OCI-LY3 (cell line): ENCODE data around the gene NR3C2.

Experiments used
- H2AFZ ChIP-seq: fragments of 200-600, 300-600 bp; shearing (Covaris generic); 2 replicates; pipeline ENCODE4 v1.6.0; 2014; ENCODE audit warnings: antibody characterized with exemption, low read depth, low read length
- H3K27ac ChIP-seq: fragments of 200-600, 300-600 bp; sonication (generic); 2 replicates; pipeline ENCODE4 v1.5.1; 2014; ENCODE audit warnings: mild to moderate bottlenecking, low read length, moderate library complexity, mixed read lengths
- H3K27me3 ChIP-seq: fragments of 200-600, 300-600 bp; sonication (generic); 2 replicates; pipeline ENCODE4 v1.6.1; 2014; ENCODE audit warnings: low read depth, low read length, mixed read lengths
- H3K36me3 ChIP-seq: fragments of 200-600, 300-600 bp; sonication (generic); replicated peaks from 2 replicates; pipeline ENCODE3; 2014; ENCODE audit warnings: low read depth, low read length, mixed read lengths
- H3K4me1 ChIP-seq: fragments of 300-600, 200-600 bp; sonication (generic); 2 replicates; pipeline ENCODE4 v1.6.1; 2014; ENCODE audit warnings: low read length, mixed read lengths
- H3K4me2 ChIP-seq: fragments of 200-600, 300-600 bp; sonication (generic); 2 replicates; pipeline ENCODE4 v1.6.1; 2014; ENCODE audit warnings: low read length, mixed read lengths
- H3K4me3 ChIP-seq: fragments of 300-600, 200-600 bp; sonication (generic); 2 replicates; pipeline ENCODE4 v1.5.1; 2014; ENCODE audit warnings: antibody characterized with exemption, mild to moderate bottlenecking, low read length, moderate library complexity
- H3K79me2 ChIP-seq: fragments of 300-600, 200-600 bp; shearing (Covaris generic); 2 replicates; pipeline ENCODE4 v1.6.1; 2014; ENCODE audit warnings: mild to moderate bottlenecking, low read length, mixed read lengths
- H3K9ac ChIP-seq: fragments of 300-600, 200-600 bp; shearing (Covaris generic); 2 replicates; pipeline ENCODE4 v1.6.0; 2014; ENCODE audit warnings: mild to moderate bottlenecking, low read length, moderate library complexity
- H3K9me3 ChIP-seq: fragments of 200-600, 300-600 bp; shearing (Covaris generic); 2 replicates; pipeline ENCODE4 v1.6.1; 2014; ENCODE audit warnings: low read length, mixed read lengths; ENCODE audit not compliant: insufficient read depth
- H4K20me1 ChIP-seq: fragments of 200-600, 300-600 bp; sonication (generic); 2 replicates; pipeline ENCODE4 v1.6.1; 2016; ENCODE audit warnings: low read length, mixed read lengths; ENCODE audit not compliant: insufficient read depth
- CTCF ChIP-seq: fragments of 200-600, 300-600 bp; sonication (generic); IDR thresholded peaks from 2 replicates; pipeline ENCODE4 v1.5.1; 2014; ENCODE audit warnings: antibody characterized with exemption, low read length, low read depth
- EZH2phosphoT487 ChIP-seq: fragments of 200-600 bp; shearing (Covaris generic); IDR thresholded peaks from 2 replicates; pipeline ENCODE4 v1.6.1; 2018; ENCODE audit warnings: antibody characterized with exemption, mixed run types, low read depth

Gene NR3C2

GRCh38 chr4:148420397-148420796 is 21.8 kb downstream of the NR3C2 start:
- no peaks in the 10 kb centered on the region for H3K9me3 ChIP-seq
- H3K27ac ChIP-seq = no peak overlapping the region
- no peak overlapping the region for H2AFZ ChIP-seq
- H3K36me3 ChIP-seq = no peaks in the 10 kb centered on the region
- H3K27me3 ChIP-seq = no peaks in the 10 kb centered on the region
- H4K20me1 ChIP-seq = no peaks in the 10 kb centered on the region
- no peaks in the 10 kb centered on the region for H3K79me2 ChIP-seq
- no peak overlapping the region for H3K4me3 ChIP-seq
- no peak overlapping the region for H3K4me2 ChIP-seq
- no peak overlapping the region for H3K9ac ChIP-seq
- TF ChIP-seq CTCF = no peak
- TF ChIP-seq EZH2phosphoT487 = no peak
- peaks cover 21% of the 10 kb centered on the region for H3K4me1 ChIP-seq

GRCh38 chr4:148415500-148415899 is 26.7 kb downstream of the NR3C2 start:
- TF ChIP-seq CTCF (peak; percentile 53), EZH2phosphoT487 (no peak)
- Histone ChIP-seq H3K9me3 (no peaks in the 10 kb centered on the region), H3K36me3 (no peaks in the 10 kb centered on the region), H3K9ac (no peak overlapping the region), H2AFZ (no peak overlapping the region), H3K4me2 (no peak overlapping the region), H3K4me3 (no peak overlapping the region), H3K79me2 (no peaks in the 10 kb centered on the region), H3K27ac (no peak overlapping the region), H3K4me1 (peaks cover 4% of the 10 kb centered on the region; the same call in 1 of the 2 replicates), H3K27me3 (no peaks in the 10 kb centered on the region), H4K20me1 (no peaks in the 10 kb centered on the region)

GRCh38 chr4:148412460-148412994 is 29.7 kb downstream of the NR3C2 start:
- no peaks in the 10 kb centered on the region for H3K36me3 ChIP-seq
- H3K9me3 ChIP-seq = no peaks in the 10 kb centered on the region
- H3K4me3 ChIP-seq = no peak overlapping the region
- H2AFZ ChIP-seq = no peak overlapping the region
- H3K4me2 ChIP-seq = no peak overlapping the region
- H3K79me2 ChIP-seq = no peaks in the 10 kb centered on the region
- peaks cover 4% of the 10 kb centered on the region; the same call in 1 of the 2 replicates for H3K4me1 ChIP-seq
- no peaks in the 10 kb centered on the region for H3K27me3 ChIP-seq
- H3K27ac ChIP-seq = no peak overlapping the region
- H4K20me1 ChIP-seq = no peaks in the 10 kb centered on the region
- no peak for TF ChIP-seq CTCF
- no peak for TF ChIP-seq EZH2phosphoT487
- H3K9ac ChIP-seq = no peak overlapping the region

GRCh38 chr4:148405161-148405893 is 36.9 kb downstream of the NR3C2 start:
- no peak overlapping the region for H3K9ac ChIP-seq
- TF ChIP-seq CTCF (no peak), EZH2phosphoT487 (no peak)
- no peaks in the 10 kb centered on the region for H3K79me2 ChIP-seq
- H3K27me3 ChIP-seq = no peaks in the 10 kb centered on the region
- no peak overlapping the region for H3K4me3 ChIP-seq
- no peak overlapping the region for H3K4me2 ChIP-seq
- no peaks in the 10 kb centered on the region for H3K36me3 ChIP-seq
- H3K27ac ChIP-seq = no peak overlapping the region
- 0 out of 2 replicates have a peak, but pooled peaks cover 4% of the 10 kb centered on the region for H3K4me1 ChIP-seq
- H3K9me3 ChIP-seq = no peaks in the 10 kb centered on the region
- H4K20me1 ChIP-seq = no peaks in the 10 kb centered on the region
- H2AFZ ChIP-seq = no peak overlapping the region
